Suprapubic skin (tissue), 3 donors: ENCODE data around the gene SEC63.
"Not testable (repeated sequence)": the region's sequence is repeated elsewhere in the genome, so short reads cannot be mapped to it uniquely, and the experiment has no call there.

Experiments used
- CTCF ChIP-seq, 2 donors: fragments of 200-600 bp in 1 of 2; fragments of 450-650 bp in 1 of 2; sonication (generic) in 1 of 2; IDR thresholded peaks; one replicate each; pipeline ENCODE4 v1.5.1; 2016 to 2019; ENCODE audit warnings: antibody characterized with exemption in 2 of 2, mild to moderate bottlenecking in 1 of 2, moderate library complexity in 1 of 2
- POLR2A ChIP-seq, 2 donors: fragments of 450-650 bp; IDR thresholded peaks; one replicate each; pipeline ENCODE4 v1.6.1; 2017; ENCODE audit warnings: antibody characterized with exemption in 2 of 2, mild to moderate bottlenecking in 2 of 2, moderate library complexity in 2 of 2

GRCh38 chr6:107871512-107871911 lies 86.5 kb downstream of the SEC63 start:
- TF ChIP-seq CTCF, POLR2A (IDR thresholded peaks at IDR 0.05): not testable (repeated sequence)
